ENCODE results near the gene AGR2. TPM values are rescaled to one million over a fixed set of nuclear protein-coding genes. Genes with fewer than 3 reads are reported as not detected.
A peak's percentile ranks its signal among the peaks of the same experiment; 100 is the strongest.

The AGR2 gene
- total RNA-seq, 1 experiment from 2014 or later, result 0.93 TPM

DNA sequence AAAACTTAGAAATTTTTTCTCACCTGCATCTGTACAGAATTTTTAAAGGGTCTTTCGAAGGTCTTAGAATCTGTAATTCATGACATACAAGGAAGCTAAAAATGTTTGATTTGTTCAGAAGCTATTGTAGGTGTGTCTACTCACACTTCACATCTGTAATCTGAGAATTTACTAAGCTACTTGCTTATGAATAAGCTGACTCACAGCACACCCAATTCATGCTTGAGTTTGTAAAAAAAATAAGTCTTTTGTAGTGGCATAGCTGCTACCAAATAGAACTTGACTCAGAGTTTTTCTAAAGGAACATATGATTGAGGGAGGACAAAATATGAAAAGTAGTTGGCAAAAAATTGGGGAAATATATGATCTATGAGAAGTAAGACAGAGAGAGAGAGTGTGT, 12.7 kb upstream of the AGR2 start:
- intact Hi-C loops (cut with micrococcal nuclease), result no loop called here
- Histone ChIP-seq H3K4me1 (ENCODE audit: control insufficient read depth in 1 of 2, insufficient read depth in 2 of 2, low read length in 2 of 2) (peaks cover 0 to 9% of the 10 kb centered on the region in 2 experiments; a peak in 2 of 4 replicates), H3K79me2 (ENCODE audit: insufficient read depth, low read length) (no peaks in the 10 kb centered on the region), H3K27me3 (ENCODE audit: insufficient read depth, low read length) (no peaks in the 10 kb centered on the region), H4K20me1 (ENCODE audit: insufficient read depth) (no peaks in the 10 kb centered on the region), H3K36me3 (ENCODE audit: control insufficient read depth in 1 of 2, insufficient read depth in 2 of 2, low read length in 2 of 2) (no peaks in the 10 kb centered on the region), H3K4me3 (replicated peaks in 1 of 2; ENCODE audit: low read depth in 1 of 2, low read length in 2 of 2) (no peak overlapping the region), H3K9me3 (ENCODE audit: control insufficient read depth in 1 of 2, insufficient read depth in 1 of 2, low read depth in 1 of 2, low read length in 2 of 2) (no peaks in the 10 kb centered on the region; a peak in 1 of 4 replicates), H3K9ac (ENCODE audit: low read length) (no peak overlapping the region), H3K4me2 (ENCODE audit: low read length) (no peak overlapping the region), H2AFZ (ENCODE audit: low read depth, low read length, poor library complexity, severe bottlenecking) (no peak overlapping the region), H3K9me2 (ENCODE audit: insufficient read depth) (peaks cover 3% of the 10 kb centered on the region; the same call in 1 of the 2 replicates), H3K27ac (ENCODE audit: low read depth, low read length) (no peak overlapping the region)
- no peak for TF ChIP-seq JUND (IDR thresholded peaks at IDR 0.05)
- TF ChIP-seq RAD21 (IDR thresholded peaks at IDR 0.05; ENCODE audit: low read depth), result no peak
- TF ChIP-seq SP1 (IDR thresholded peaks at IDR 0.05; ENCODE audit: low read depth), result no peak
- no peak for TF ChIP-seq TCF7L2 (IDR thresholded peaks at IDR 0.05; ENCODE audit: borderline replicate concordance, extremely low read depth, insufficient read depth, insufficient read length)
- TF ChIP-seq, protein P1, sequence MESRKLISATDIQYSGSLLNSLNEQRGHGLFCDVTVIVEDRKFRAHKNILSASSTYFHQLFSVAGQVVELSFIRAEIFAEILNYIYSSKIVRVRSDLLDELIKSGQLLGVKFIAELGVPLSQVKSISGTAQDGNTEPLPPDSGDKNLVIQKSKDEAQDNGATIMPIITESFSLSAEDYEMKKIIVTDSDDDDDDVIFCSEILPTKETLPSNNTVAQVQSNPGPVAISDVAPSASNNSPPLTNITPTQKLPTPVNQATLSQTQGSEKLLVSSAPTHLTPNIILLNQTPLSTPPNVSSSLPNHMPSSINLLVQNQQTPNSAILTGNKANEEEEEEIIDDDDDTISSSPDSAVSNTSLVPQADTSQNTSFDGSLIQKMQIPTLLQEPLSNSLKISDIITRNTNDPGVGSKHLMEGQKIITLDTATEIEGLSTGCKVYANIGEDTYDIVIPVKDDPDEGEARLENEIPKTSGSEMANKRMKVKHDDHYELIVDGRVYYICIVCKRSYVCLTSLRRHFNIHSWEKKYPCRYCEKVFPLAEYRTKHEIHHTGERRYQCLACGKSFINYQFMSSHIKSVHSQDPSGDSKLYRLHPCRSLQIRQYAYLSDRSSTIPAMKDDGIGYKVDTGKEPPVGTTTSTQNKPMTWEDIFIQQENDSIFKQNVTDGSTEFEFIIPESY (IDR thresholded peaks at IDR 0.05; ENCODE audit: extremely low read depth, insufficient replicate concordance, low read length), result no peak
- no peak for TF ChIP-seq EZH2phosphoT487 (IDR thresholded peaks at IDR 0.05; ENCODE audit: borderline replicate concordance)
- TF ChIP-seq FOSL1 (IDR thresholded peaks at IDR 0.05; ENCODE audit: low read depth), result peak; percentile 11; the same call in 1 of the 2 replicates
- ChIA-PET RAD21 (ENCODE audit: low non-redundant PET in 1 of 2, low total read pairs in 2 of 2, uncharacterized antibody in 2 of 2, unreplicated experiment in 2 of 2) (no interaction called here), CTCF (interaction anchor here (1.8 kb wide), 1 partner anchor 17 kb away, joined by 8 read pairs; no protein-coding TSS in a partner anchor), POLR2A (no interaction called here)
- BruUV-seq (replicated peaks), result no TSS peak
- ATAC-seq (peak; percentile 30; the same call in 1 of the 2 replicates), DNase-seq (ENCODE audit: low read depth, low spot score) (no peak)

DNA sequence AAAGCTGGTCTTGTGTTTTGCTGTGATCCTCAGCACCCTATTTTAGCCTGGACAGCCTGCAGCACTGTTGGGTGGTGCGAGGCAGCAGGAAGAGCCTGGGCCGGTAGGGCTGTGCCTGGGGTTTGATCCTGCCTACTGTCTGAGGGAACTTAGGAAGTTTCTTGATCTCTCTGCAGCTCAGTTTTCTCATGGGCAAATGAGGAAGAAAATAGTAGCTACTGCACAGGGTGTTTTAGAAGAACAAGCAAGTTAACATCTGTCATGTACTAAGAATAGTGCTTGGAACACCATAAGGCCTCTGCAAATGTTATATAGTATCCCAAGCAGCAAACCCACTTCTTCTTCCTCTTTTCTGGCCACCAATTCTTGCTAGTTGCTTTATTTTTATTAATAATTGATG, 12.0 kb upstream of the AGR2 start:
- H3K79me2 ChIP-seq (ENCODE audit: insufficient read depth, low read length), result no peaks in the 10 kb centered on the region
- peaks cover 0 to 9% of the 10 kb centered on the region in 2 experiments; a peak in 2 of 4 replicates for H3K4me1 ChIP-seq (ENCODE audit: control insufficient read depth in 1 of 2, insufficient read depth in 2 of 2, low read length in 2 of 2)
- H2AFZ ChIP-seq (ENCODE audit: low read depth, low read length, poor library complexity, severe bottlenecking), result no peak overlapping the region
- H4K20me1 ChIP-seq (ENCODE audit: insufficient read depth), result no peaks in the 10 kb centered on the region
- H3K4me2 ChIP-seq (ENCODE audit: low read length), result no peak overlapping the region
- RAD21 ChIA-PET (ENCODE audit: low non-redundant PET in 1 of 2, low total read pairs in 2 of 2, uncharacterized antibody in 2 of 2, unreplicated experiment in 2 of 2), result no interaction called here
- no TSS peak for BruUV-seq (replicated peaks)
- H3K9me2 ChIP-seq (ENCODE audit: insufficient read depth), result peaks cover 3% of the 10 kb centered on the region
- no peak overlapping the region for H3K27ac ChIP-seq (ENCODE audit: low read depth, low read length)
- intact Hi-C loops (cut with micrococcal nuclease), result no loop called here
- H3K36me3 ChIP-seq (ENCODE audit: control insufficient read depth in 1 of 2, insufficient read depth in 2 of 2, low read length in 2 of 2), result no peaks in the 10 kb centered on the region
- ATAC-seq (no peak), DNase-seq (ENCODE audit: low read depth, low spot score) (no peak)
- no peaks in the 10 kb centered on the region for H3K27me3 ChIP-seq (ENCODE audit: insufficient read depth, low read length)
- H3K9me3 ChIP-seq (ENCODE audit: control insufficient read depth in 1 of 2, insufficient read depth in 1 of 2, low read depth in 1 of 2, low read length in 2 of 2), result no peaks in the 10 kb centered on the region; a peak in 1 of 4 replicates
- H3K4me3 ChIP-seq (replicated peaks in 1 of 2; ENCODE audit: low read depth in 1 of 2, low read length in 2 of 2), result no peak overlapping the region
- CTCF ChIA-PET, result interaction anchor here (1.8 kb wide), 1 partner anchor 17 kb away, joined by 8 read pairs; no protein-coding TSS in a partner anchor
- no peak overlapping the region for H3K9ac ChIP-seq (ENCODE audit: low read length)
- POLR2A ChIA-PET, result no interaction called here
- no peak for TF ChIP-seq ZFX (IDR thresholded peaks at IDR 0.05)
- TF ChIP-seq, protein P2, sequence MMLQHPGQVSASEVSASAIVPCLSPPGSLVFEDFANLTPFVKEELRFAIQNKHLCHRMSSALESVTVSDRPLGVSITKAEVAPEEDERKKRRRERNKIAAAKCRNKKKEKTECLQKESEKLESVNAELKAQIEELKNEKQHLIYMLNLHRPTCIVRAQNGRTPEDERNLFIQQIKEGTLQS (IDR thresholded peaks at IDR 0.05), result no peak
- TF ChIP-seq, protein P3, sequence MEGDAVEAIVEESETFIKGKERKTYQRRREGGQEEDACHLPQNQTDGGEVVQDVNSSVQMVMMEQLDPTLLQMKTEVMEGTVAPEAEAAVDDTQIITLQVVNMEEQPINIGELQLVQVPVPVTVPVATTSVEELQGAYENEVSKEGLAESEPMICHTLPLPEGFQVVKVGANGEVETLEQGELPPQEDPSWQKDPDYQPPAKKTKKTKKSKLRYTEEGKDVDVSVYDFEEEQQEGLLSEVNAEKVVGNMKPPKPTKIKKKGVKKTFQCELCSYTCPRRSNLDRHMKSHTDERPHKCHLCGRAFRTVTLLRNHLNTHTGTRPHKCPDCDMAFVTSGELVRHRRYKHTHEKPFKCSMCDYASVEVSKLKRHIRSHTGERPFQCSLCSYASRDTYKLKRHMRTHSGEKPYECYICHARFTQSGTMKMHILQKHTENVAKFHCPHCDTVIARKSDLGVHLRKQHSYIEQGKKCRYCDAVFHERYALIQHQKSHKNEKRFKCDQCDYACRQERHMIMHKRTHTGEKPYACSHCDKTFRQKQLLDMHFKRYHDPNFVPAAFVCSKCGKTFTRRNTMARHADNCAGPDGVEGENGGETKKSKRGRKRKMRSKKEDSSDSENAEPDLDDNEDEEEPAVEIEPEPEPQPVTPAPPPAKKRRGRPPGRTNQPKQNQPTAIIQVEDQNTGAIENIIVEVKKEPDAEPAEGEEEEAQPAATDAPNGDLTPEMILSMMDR (IDR thresholded peaks at IDR 0.05 in 2 of 3, conservative IDR thresholded peaks at IDR 0.05 in 1 of 3; ENCODE audit: borderline replicate concordance in 1 of 3, insufficient read depth in 1 of 3, low read depth in 2 of 3, low read length in 2 of 3), result no peak
- TF ChIP-seq SIN3A (IDR thresholded peaks at IDR 0.05; ENCODE audit: low read depth), result no peak
- TF ChIP-seq, protein P4, sequence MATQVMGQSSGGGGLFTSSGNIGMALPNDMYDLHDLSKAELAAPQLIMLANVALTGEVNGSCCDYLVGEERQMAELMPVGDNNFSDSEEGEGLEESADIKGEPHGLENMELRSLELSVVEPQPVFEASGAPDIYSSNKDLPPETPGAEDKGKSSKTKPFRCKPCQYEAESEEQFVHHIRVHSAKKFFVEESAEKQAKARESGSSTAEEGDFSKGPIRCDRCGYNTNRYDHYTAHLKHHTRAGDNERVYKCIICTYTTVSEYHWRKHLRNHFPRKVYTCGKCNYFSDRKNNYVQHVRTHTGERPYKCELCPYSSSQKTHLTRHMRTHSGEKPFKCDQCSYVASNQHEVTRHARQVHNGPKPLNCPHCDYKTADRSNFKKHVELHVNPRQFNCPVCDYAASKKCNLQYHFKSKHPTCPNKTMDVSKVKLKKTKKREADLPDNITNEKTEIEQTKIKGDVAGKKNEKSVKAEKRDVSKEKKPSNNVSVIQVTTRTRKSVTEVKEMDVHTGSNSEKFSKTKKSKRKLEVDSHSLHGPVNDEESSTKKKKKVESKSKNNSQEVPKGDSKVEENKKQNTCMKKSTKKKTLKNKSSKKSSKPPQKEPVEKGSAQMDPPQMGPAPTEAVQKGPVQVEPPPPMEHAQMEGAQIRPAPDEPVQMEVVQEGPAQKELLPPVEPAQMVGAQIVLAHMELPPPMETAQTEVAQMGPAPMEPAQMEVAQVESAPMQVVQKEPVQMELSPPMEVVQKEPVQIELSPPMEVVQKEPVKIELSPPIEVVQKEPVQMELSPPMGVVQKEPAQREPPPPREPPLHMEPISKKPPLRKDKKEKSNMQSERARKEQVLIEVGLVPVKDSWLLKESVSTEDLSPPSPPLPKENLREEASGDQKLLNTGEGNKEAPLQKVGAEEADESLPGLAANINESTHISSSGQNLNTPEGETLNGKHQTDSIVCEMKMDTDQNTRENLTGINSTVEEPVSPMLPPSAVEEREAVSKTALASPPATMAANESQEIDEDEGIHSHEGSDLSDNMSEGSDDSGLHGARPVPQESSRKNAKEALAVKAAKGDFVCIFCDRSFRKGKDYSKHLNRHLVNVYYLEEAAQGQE (IDR thresholded peaks at IDR 0.05; ENCODE audit: low read depth), result no peak
